Measurements from ENCODE around the gene WDR64.

The WDR64 gene

GRCh38 chr1:241846862-241847539 lies 194.9 kb downstream of the WDR64 start:
- no peak for DNase-seq

- DNase-seq = no peak
Observed at GRCh38 chr1:241847540-241847795, 195.4 kb downstream of the WDR64 start.

GRCh38 chr1:241847796-241848685 lies 196.0 kb downstream of the WDR64 start, which contains the start of gene EXO1:
EXO1 (plus strand) TSS chr1:241848204; CDS start chr1:241850426, 2,222 bp downstream.
- DNase-seq = peak; percentile 87

- DNase-seq = no peak
Observed at GRCh38 chr1:241848686-241849344, 196.7 kb downstream of the WDR64 start.

- no peak for DNase-seq
Observed at GRCh38 chr1:241849345-241849695, 197.2 kb downstream of the WDR64 start.

Measured in CD4-positive, alpha-beta T cell treated with Interleukin-4 for 4 hours (primary cell).